Embryonic facial prominence (tissue), 1 donor: ENCODE results near the gene C1orf198.
"Not testable (repeated sequence)": the region's sequence is repeated elsewhere in the genome, so short reads cannot be mapped to it uniquely, and the experiment has no call there.

Source experiments
- DNase-seq: peaks from one replicate; pipeline ENCODE4 v3.0.0-alpha.2; 2016; ENCODE audit errors: extremely low spot score

C1orf198 gene

DNA sequence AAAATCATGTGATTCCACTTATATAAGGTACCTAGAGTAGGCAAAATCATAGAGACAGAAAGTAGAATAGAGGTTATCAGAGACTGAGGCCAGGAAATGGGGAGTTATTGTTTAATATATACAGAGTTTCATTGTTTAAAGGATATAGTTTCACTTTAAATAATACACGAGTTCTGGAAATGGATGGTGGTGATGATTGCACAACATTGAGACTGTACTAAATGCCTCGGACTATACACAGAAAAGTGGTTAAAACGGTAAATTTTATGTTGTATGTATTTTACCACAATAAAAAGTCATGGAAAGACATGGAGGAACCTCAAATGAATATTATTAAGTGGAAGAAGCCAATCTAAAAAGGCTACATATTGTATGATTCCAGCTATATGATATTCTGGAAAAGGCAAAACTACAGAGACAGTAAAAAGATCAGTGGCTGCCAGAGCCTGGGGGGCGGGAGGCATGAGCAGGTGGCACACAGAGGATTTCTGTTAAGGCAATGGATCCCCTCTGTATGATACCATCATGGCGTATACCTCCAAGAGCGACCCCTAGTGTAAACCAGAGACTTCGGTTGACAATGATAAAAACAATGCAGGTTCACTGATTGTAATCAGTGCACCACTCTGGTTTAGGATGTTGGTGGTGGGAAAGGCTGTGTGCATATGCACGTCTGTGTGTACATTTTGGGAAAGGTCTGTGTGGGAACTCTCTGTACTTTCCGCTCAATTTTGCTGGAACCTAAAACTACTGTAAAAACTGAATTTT, 7.5 kb downstream of the C1orf198 start:
- DNase-seq = no peak

GRCh38 chr1:230858918-230859729, 9.2 kb downstream of the C1orf198 start:
- DNase-seq = no peak

DNA sequence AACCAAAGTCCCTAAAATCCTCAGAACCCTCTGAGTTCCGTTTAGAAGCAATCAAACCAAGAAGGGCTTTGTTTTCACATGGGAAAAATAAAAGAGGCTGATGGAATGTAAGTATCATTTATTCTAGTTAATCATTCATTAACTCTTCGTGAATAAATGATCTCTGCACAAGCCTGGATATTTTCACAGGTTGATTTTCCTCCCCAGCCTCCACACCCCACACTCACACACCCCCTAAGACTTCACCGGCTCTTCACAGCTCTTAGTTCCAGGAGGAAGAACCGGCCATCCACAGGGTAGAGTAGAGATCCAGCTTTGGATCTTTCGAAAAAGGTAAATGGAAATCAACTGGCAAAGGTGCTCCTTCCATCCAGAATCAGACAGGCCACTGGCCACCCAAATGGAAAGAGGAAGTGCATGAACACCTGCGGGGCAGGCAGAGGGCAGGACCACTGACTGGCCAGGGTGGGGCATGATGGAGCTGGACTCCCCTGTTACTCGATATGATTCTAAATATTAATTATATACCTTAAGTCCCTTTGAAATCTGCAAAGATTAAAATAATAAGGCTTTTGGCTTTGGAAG, 10.0 kb downstream of the C1orf198 start:
- no peak for DNase-seq

DNA sequence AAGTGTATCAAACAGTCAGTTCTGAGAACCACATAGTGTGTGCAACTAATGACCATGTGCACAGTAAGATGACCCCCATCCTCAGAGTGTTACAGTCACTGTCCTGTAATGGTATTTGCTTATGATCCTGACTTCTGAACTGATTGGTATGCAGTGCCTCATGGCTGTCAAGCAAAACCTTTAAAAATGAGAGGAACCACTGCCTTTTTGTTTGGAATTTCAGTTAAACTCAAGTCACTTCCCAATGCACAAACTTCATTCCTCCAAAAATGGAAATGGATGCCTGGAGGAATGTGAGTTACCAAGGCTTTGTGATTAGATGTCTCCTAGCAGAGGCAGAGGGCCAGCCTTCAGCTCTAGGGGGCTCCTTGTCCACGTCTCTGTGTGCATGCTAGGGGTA, 10.5 kb downstream of the C1orf198 start:
- DNase-seq = no peak

GRCh38 chr1:230857077-230857476, 11.2 kb downstream of the C1orf198 start:
- DNase-seq = no peak

DNA sequence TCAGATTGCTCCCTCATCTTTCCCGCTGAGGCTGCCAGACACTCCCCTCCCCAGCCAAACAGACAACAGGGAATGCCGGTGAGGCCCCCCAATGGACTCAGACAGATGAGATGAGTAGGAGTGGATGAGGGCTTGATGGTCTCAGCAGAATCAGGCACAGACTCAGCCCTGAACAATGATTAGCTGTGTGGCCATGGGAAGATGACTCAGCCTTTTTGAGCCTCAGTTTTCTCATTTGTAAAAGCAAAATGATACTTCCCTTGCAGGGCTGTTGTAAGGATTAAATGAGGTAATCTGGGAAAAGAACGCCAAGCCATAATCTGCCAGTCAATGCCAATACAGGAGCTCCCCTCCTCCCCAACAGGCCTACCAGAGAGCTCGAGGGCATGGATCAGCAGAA, 12.4 kb downstream of the C1orf198 start:
- no peak for DNase-seq

DNA sequence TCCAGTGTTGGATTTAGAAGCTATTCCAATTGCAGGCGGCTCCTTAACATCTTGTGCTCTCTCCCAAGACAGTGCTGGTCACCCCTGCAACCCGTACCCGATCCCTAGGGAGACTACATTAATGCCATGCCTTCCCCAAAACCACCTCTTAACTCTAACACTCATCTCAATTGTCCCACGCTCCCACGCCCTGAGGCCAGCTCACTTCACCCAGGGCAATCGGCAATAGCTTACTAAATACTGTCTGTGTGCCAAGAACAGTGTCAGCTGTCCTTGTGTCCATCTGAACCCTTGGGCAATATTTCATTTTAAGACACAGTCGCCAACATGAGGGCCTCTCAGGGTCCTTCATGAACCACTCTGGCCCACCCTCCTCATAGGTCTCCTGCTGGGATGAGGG, 13.9 kb downstream of the C1orf198 start:
- no peak for DNase-seq

- DNase-seq = no peak
Measured at GRCh38 chr1:230853731-230854130, 14.6 kb downstream of the C1orf198 start.

DNA sequence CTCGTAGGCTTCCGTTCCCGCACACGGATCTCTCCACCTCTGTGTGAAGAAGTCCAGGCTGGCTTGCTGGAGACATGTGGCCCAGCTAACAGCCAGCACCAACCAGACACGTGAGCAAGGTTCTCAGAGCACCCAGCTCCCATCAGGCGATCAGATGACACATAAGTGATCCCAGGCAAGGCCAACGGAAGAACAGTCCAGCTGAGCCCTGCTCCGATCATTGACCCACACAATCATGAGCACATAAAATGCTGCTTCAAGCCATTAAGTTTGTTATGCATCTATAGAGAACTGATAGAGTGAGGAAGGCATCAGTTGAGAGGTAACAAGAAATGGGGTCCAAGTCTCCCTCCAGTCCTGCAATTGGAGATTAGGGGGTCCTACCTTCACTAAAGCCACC, 15.4 kb downstream of the C1orf198 start:
- DNase-seq = no peak

GRCh38 chr1:230851291-230851691, 17.0 kb downstream of the C1orf198 start:
- no peak for DNase-seq

DNA sequence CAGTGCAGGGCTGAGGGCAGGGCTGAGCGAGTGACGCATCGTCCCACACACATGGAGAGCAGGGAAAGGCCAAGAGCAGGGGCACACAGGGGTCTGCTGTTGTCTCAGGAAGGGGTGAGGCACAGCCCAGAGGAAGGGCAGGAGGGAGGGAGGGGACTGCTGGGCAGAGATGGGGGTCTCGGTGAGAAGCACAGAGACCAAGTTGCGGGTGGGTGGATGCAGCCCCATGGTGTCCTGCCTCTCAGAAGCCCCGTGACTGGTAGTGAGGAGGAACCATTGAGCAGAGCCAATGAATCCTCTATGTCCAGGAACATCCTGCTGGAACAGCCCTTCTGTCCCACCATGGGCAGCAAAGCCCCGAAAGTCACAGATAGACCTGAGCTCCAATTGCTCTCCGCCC, 17.8 kb downstream of the C1orf198 start:
- DNase-seq = no peak

DNA sequence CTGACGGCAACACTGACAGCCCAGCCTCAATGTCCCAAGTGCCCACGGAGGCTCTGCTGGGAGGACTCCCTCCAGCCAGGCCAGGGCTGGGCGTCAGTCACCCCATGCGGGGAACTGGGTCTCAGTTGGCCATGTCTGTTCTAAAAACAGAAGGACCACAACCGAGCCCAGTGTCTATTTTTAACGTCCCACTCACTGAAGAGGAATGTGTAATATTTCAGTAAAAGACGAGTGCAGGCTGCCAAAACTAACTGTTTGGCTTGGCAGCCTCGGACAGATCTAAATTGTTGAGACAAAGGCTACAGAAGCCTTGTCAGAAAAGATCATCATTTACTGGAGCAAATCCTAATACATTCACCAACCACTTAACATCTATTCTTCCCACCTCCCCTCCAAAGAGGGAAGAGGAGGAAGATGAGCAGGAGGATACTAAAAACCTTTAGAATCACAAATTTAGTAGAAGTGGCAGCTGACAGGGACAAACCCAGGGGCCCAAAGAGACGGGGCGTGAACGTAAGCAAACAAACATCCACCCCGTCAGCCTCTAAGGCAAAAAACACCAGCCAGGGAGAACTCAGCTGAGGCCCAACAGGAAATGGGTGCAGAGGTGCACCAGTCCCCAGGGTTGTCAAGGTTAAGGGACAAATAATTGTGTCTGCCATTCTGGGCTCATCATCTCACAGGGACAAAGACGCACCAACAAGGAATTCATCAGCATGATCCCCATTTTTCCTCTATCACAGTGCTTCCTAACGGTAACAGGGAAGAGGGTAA, 18.7 kb downstream of the C1orf198 start:
- no peak for DNase-seq

- no peak for DNase-seq
Measured at GRCh38 chr1:230848235-230848634, 20.1 kb downstream of the C1orf198 start.

GRCh38 chr1:230845184-230845583, 23.1 kb downstream of the C1orf198 start:
- not testable (repeated sequence) for DNase-seq

DNA sequence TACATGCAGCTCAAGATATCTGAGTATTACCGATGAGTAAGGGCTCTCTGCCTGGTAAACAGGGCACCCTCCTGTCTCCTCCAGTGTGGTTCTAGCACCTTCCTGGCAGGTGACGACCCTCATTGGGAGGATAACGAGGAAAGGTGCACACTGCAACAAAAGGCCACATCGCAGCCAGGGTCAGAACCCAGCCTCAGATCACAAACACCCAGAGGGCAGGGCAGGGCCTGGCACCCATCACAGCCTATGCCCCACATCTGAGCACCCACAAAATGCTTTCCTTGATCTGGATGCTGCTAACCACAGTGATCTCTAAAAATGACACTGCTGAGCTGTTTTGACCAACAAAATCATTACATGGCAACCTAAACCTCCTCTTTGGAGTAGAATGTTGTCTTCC, 23.8 kb downstream of the C1orf198 start:
- DNase-seq = no peak

- DNase-seq = no peak
Measured at GRCh38 chr1:230843503-230844309, 24.6 kb downstream of the C1orf198 start.

GRCh38 chr1:230842801-230843200, 25.5 kb downstream of the C1orf198 start:
- DNase-seq = no peak

DNA sequence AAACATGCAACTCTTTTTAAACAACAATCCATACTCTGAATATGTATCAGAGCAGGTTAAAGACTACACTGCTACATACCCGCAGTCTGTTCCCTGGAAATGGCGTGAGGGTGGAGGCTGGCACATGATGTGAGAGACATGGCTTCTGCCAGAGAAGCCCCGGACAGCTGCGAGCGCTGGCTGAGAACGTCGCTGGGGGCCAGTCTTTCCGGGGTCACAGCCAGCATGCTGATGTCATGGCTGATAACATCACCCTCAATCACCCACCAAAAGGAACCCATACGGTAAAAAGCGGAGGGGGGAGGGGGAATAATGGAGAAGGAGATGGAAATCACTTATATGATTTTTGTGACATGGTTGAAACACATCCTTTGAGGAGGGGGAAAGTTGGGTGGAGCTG, 29.1 kb downstream of the C1orf198 start:
- no peak for DNase-seq

- DNase-seq = no peak
Measured at GRCh38 chr1:230836793-230837192, 31.5 kb downstream of the C1orf198 start.

DNA sequence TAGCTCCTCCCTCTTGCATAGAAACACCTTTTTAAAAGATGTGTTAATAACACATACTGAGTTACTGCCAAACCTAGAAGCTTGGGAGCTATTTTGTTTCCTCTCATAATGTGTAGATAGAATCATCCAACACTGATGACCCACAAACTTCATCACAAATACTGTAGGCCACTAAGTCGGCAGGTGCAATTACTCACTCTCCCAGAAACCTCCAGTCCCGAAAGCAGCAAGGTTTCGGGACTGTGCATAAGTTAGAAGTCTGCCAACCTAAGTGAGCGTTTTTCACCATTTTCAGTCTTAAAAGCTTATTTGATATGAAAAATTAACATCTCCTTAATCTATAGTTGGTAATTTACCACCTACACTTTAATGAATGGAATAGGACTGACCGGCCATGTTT, 32.0 kb downstream of the C1orf198 start:
- no peak for DNase-seq

- no peak for DNase-seq
Measured at GRCh38 chr1:230834292-230834691, 34.0 kb downstream of the C1orf198 start.
